Stimulated activated CD4-positive, alpha-beta T cell treated with anti-CD3 and anti-CD28 coated beads, Interleukin-15, amount 100 ng/mL, for 1 hour (primary cell): Measurements from ENCODE around the gene BROX.

ENCODE experiments used
- DNase-seq, 2 donors: peaks; one replicate each; pipeline ENCODE4 v3.0.0-alpha.2; 2020; ENCODE audit warnings: low read depth in 1 of 2, low spot score in 1 of 2

Gene BROX

GRCh38 chr1:222772996-222773379 is 60.6 kb downstream of the BROX start:
- DNase-seq, result no peak

GRCh38 chr1:222777463-222777862 is 65.1 kb downstream of the BROX start:
- no peak for DNase-seq

GRCh38 chr1:222777977-222778376 is 65.6 kb downstream of the BROX start:
- no peak for DNase-seq

GRCh38 chr1:222781251-222781650 is 68.9 kb downstream of the BROX start:
- no peak for DNase-seq

- DNase-seq, result no peak
Measured at GRCh38 chr1:222783051-222783450, 70.7 kb downstream of the BROX start.

- DNase-seq, result no peak
Measured at GRCh38 chr1:222784371-222784770, 72.0 kb downstream of the BROX start.
